Right renal cortex interstitium (tissue), 3 donors: ENCODE data around the gene TRMT2B. TPM values are rescaled to one million over a fixed set of nuclear protein-coding genes. Genes with fewer than 3 reads are reported as not detected.
"Not testable (repeated sequence)": the region's sequence is repeated elsewhere in the genome, so short reads cannot be mapped to it uniquely, and the experiment has no call there.

Experiments used
- DNase-seq, 3 donors: peaks; one replicate each; pipeline ENCODE4 v3.0.0-alpha.2; 2013; ENCODE audit warnings: low read depth in 3 of 3, low spot score in 2 of 3
- polyA plus RNA-seq, 3 donors: library from polyadenylated mRNA; unstranded; fragments of 120-200 nt; gene quantifications; one replicate each; pipeline ENCODE4 v1.2.1, GENCODE V29; 2013; ENCODE audit not compliant: insufficient read length in 3 of 3

The TRMT2B gene
- polyA plus RNA-seq, result 10 to 100 TPM; 11.2 to 14.1 (median 11.4) TPM

- peak; percentile 19 to 27 (median 27) for DNase-seq
Measured at GRCh38 chrX:101051549-101052302, at the start of gene TRMT2B. Gene TRMT2B, minus strand, starts transcription at chrX:101052111. Its CDS starts 9,822 bp downstream, at chrX:101042289.

- peak; percentile 55 to 74 (median 67) for DNase-seq
Measured at GRCh38 chrX:101097546-101098453, 45.9 kb upstream of the TRMT2B start, which contains the start of gene CENPI. Gene CENPI, plus strand, starts transcription at chrX:101098204. Its CDS starts 2,867 bp downstream, at chrX:101101071.

- DNase-seq, result no peak
Measured at GRCh38 chrX:101091817-101092216, 39.9 kb upstream of the TRMT2B start.

- no peak for DNase-seq
Measured at GRCh38 chrX:101081231-101081630, 29.3 kb upstream of the TRMT2B start.

- no peak for DNase-seq
Measured at GRCh38 chrX:101080326-101081124, 28.6 kb upstream of the TRMT2B start.

- no peak for DNase-seq
Measured at GRCh38 chrX:101079736-101080270, 27.9 kb upstream of the TRMT2B start.

- DNase-seq, result no peak
Measured at GRCh38 chrX:101078716-101079598, 27.0 kb upstream of the TRMT2B start, which contains the start of gene TMEM35A. Gene TMEM35A, plus strand, starts transcription at chrX:101078879. Its CDS starts 124 bp downstream, at chrX:101079003.

- no peak for DNase-seq
Measured at GRCh38 chrX:101071582-101071981, 19.7 kb upstream of the TRMT2B start.

- DNase-seq, result no peak
Measured at GRCh38 chrX:101062176-101062575, 10.3 kb upstream of the TRMT2B start.

- no peak for DNase-seq
Measured at GRCh38 chrX:101057093-101057714, 5.3 kb upstream of the TRMT2B start.

GRCh38 chrX:101056551-101056950, 4.6 kb upstream of the TRMT2B start:
- DNase-seq, result not testable (repeated sequence)

- no peak for DNase-seq
Measured at GRCh38 chrX:101051153-101051548, 760 bp downstream of the TRMT2B start.

- no peak for DNase-seq
Measured at GRCh38 chrX:101040197-101040596, 11.7 kb downstream of the TRMT2B start.

GRCh38 chrX:101037231-101037630, 14.7 kb downstream of the TRMT2B start:
- DNase-seq, result no peak

GRCh38 chrX:101029665-101030064, 22.2 kb downstream of the TRMT2B start:
- DNase-seq, result no peak

- no peak for DNase-seq
Measured at GRCh38 chrX:101028562-101028961, 23.3 kb downstream of the TRMT2B start.

GRCh38 chrX:101025126-101025525, 26.8 kb downstream of the TRMT2B start:
- DNase-seq, result no peak

- DNase-seq, result no peak
Measured at GRCh38 chrX:101022020-101022419, 29.9 kb downstream of the TRMT2B start.

GRCh38 chrX:101012031-101012430, 39.9 kb downstream of the TRMT2B start:
- not testable (repeated sequence) for DNase-seq
